Liver (tissue), 9 donors: ENCODE measurements around the gene DTD1. TPM values are rescaled to one million over a fixed set of nuclear protein-coding genes. Genes with fewer than 3 reads are reported as not detected.

ENCODE experiments used
- DNase-seq: peaks from one replicate; pipeline ENCODE4 v3.0.0-alpha.2; 2017; ENCODE audit warnings: low spot score
- H3K27ac ChIP-seq, 2 donors: one replicate each; pipeline ENCODE4 v1.7.0; 2013; ENCODE audit warnings: inconsistent platforms in 2 of 2, low read length in 2 of 2, control low read depth in 1 of 2, low read depth in 1 of 2, mild to moderate bottlenecking in 1 of 2
- H3K27me3 ChIP-seq, 4 donors: one replicate each; pipeline versions ENCODE4 v1.6.1 to v1.7.0; 2013; ENCODE audit warnings: low read length in 3 of 4, inconsistent platforms in 1 of 4, mild to moderate bottlenecking in 1 of 4, moderate library complexity in 1 of 4; ENCODE audit not compliant: control insufficient read depth in 4 of 4, insufficient read depth in 4 of 4
- H3K36me3 ChIP-seq, 4 donors: one replicate each; pipeline versions ENCODE4 v1.6.1 to v1.7.0; 2013; ENCODE audit warnings: low read length in 3 of 4, mild to moderate bottlenecking in 3 of 4, low read depth in 1 of 4, moderate library complexity in 1 of 4; ENCODE audit not compliant: control insufficient read depth in 4 of 4, insufficient read depth in 3 of 4
- H3K4me1 ChIP-seq, 4 donors: one replicate each; pipeline versions ENCODE4 v1.6.1 to v1.7.0; 2013; ENCODE audit warnings: low read length in 3 of 4, mild to moderate bottlenecking in 3 of 4, moderate library complexity in 1 of 4; ENCODE audit not compliant: control insufficient read depth in 4 of 4, insufficient read depth in 4 of 4
- H3K4me3 ChIP-seq, 3 donors: one replicate each; pipeline versions ENCODE4 v1.6.1 to v1.7.0; 2013; ENCODE audit warnings: low read length in 3 of 3, control low read depth in 1 of 3, low read depth in 1 of 3, mild to moderate bottlenecking in 1 of 3
- H3K9ac ChIP-seq, 2 donors: one replicate each; pipeline ENCODE4 v1.7.0; 2013; ENCODE audit warnings: low read length in 2 of 2, mild to moderate bottlenecking in 2 of 2, moderate library complexity in 2 of 2, control low read depth in 1 of 2, low read depth in 1 of 2
- H3K9me3 ChIP-seq, 4 donors: one replicate each; pipeline versions ENCODE4 v1.6.1 to v1.7.0; 2013; ENCODE audit warnings: low read length in 3 of 4; ENCODE audit not compliant: control insufficient read depth in 4 of 4
- FOXA2 ChIP-seq: IDR thresholded peaks from 2 replicates; pipeline ENCODE4 v1.6.1; 2016; ENCODE audit warnings: antibody characterized with exemption
- GABPA ChIP-seq, 2 donors: IDR thresholded peaks in 1 of 2; conservative IDR thresholded peaks in 1 of 2; 2 replicates each; pipeline ENCODE4 v1.6.1; 2016; ENCODE audit warnings: antibody characterized with exemption in 2 of 2, mild to moderate bottlenecking in 1 of 2, moderate library complexity in 1 of 2
- HNF4A ChIP-seq, 2 donors: conservative IDR thresholded peaks; 2 replicates each; pipeline ENCODE4 v1.6.1; 2016; ENCODE audit warnings: antibody characterized with exemption in 2 of 2, mild to moderate bottlenecking in 2 of 2
- HNF4G ChIP-seq: IDR thresholded peaks from 2 replicates; pipeline ENCODE4 v1.6.1; 2016; ENCODE audit warnings: antibody characterized with exemption
- JUND ChIP-seq, 2 donors: IDR thresholded peaks; 2 replicates each; pipeline ENCODE4 v1.6.1; 2016; ENCODE audit warnings: antibody characterized with exemption in 2 of 2
- NR2F2 ChIP-seq: IDR thresholded peaks from 2 replicates; pipeline ENCODE4 v1.6.1; 2016; ENCODE audit warnings: antibody characterized with exemption
- RAD21 ChIP-seq, 2 donors: IDR thresholded peaks; 2 replicates each; pipeline ENCODE4 v1.6.1; 2016; ENCODE audit warnings: antibody characterized with exemption in 2 of 2, mild to moderate bottlenecking in 2 of 2
- RXRA ChIP-seq, 2 donors: IDR thresholded peaks; 2 replicates each; pipeline ENCODE4 v1.6.1; 2017 to 2018; ENCODE audit warnings: antibody characterized with exemption in 2 of 2, mild to moderate bottlenecking in 1 of 2
- SP1 ChIP-seq: IDR thresholded peaks from 2 replicates; pipeline ENCODE4 v1.6.1; 2018; ENCODE audit warnings: antibody characterized with exemption, mild to moderate bottlenecking
- TAF1 ChIP-seq: conservative IDR thresholded peaks from 2 replicates; pipeline ENCODE4 v1.6.1; 2016; ENCODE audit warnings: antibody characterized with exemption, mild to moderate bottlenecking
- YY1 ChIP-seq: IDR thresholded peaks from 2 replicates; pipeline ENCODE4 v1.6.1; 2016; ENCODE audit warnings: antibody characterized with exemption, mild to moderate bottlenecking
- ZBTB33 ChIP-seq: IDR thresholded peaks from 2 replicates; pipeline ENCODE4 v1.6.1; 2016; ENCODE audit warnings: antibody characterized with exemption
- WGBS: extraction: QIAGEN DNeasy Blood & Tissue Kit; methylation state at CpG from one replicate; pipeline ENCODE4 v1.1.7; 2013; 5-methylcytosine and 5-hydroxymethylcytosine counted together
- polyA plus RNA-seq, 2 donors: library from polyadenylated mRNA; stranded (reverse) in 1 of 2; unstranded in 1 of 2; fragments of 200-250 nt in 1 of 2; fragments of >200 nt in 1 of 2; fragmentation: Nextera tagmentation in 1 of 2; extraction: Ambion mirVana in 1 of 2; gene quantifications; one replicate each; pipeline versions ENCODE4 v1.2.1 to v1.2.3, GENCODE V29; 2013 to 2015
- total RNA-seq, 2 donors: library from RNA; depleted of rRNA; stranded (reverse); fragments of >200 nt; gene quantifications; one replicate each; pipeline ENCODE4 v1.2.3, GENCODE V29; 2014
- TF ChIP-seq, protein P1 (sequence below): IDR thresholded peaks from 2 replicates; pipeline ENCODE4 v1.6.1; 2016; ENCODE audit warnings: antibody characterized with exemption, mild to moderate bottlenecking
- TF ChIP-seq, protein P2 (sequence below): IDR thresholded peaks from 2 replicates; pipeline ENCODE4 v1.6.1; 2016; ENCODE audit warnings: antibody characterized with exemption
- TF ChIP-seq, protein P3 (sequence below): fragments of 150-350 bp; IDR thresholded peaks from 2 replicates; pipeline ENCODE4 v1.5.1; 2017; ENCODE audit warnings: improper control_type of control experiment, low read depth, low read length; ENCODE audit not compliant: missing input control
- donor health status: healthy.
- donor health status: healthy.
- donor health status: healthy.
- donor health status: healthy.
- donor health status: healthy.

DTD1 gene
- total and polyA plus RNA-seq, 4 donors = 7.8 to 11.3 (median 10.1) TPM

- Histone ChIP-seq H3K36me3 (peaks cover 0 to 2% (median 0%) of the 10 kb centered on the region in 4 donors), H3K9me3 (no peaks in the 10 kb centered on the region), H3K4me1 (no peaks in the 10 kb centered on the region), H3K4me3 (no peak overlapping the region), H3K27ac (no peak overlapping the region), H3K27me3 (no peaks in the 10 kb centered on the region), H3K9ac (no peak overlapping the region)
- no peak for DNase-seq
- WGBS = 96% methylated on average over 7 of the region's 7 CpGs
- TF ChIP-seq FOXA2 (no peak), GABPA (IDR thresholded peaks at IDR 0.05 in 1 of 2, conservative IDR thresholded peaks at IDR 0.05 in 1 of 2) (no peak), ZBTB33 (no peak), HNF4A (conservative IDR thresholded peaks at IDR 0.05) (no peak), NR2F2 (no peak), TAF1 (no peak), RXRA (IDR thresholded peaks at IDR 0.05) (no peak), SP1 (no peak), YY1 (no peak), JUND (IDR thresholded peaks at IDR 0.05) (no peak), RAD21 (IDR thresholded peaks at IDR 0.05) (no peak)
- TF ChIP-seq, protein P1, sequence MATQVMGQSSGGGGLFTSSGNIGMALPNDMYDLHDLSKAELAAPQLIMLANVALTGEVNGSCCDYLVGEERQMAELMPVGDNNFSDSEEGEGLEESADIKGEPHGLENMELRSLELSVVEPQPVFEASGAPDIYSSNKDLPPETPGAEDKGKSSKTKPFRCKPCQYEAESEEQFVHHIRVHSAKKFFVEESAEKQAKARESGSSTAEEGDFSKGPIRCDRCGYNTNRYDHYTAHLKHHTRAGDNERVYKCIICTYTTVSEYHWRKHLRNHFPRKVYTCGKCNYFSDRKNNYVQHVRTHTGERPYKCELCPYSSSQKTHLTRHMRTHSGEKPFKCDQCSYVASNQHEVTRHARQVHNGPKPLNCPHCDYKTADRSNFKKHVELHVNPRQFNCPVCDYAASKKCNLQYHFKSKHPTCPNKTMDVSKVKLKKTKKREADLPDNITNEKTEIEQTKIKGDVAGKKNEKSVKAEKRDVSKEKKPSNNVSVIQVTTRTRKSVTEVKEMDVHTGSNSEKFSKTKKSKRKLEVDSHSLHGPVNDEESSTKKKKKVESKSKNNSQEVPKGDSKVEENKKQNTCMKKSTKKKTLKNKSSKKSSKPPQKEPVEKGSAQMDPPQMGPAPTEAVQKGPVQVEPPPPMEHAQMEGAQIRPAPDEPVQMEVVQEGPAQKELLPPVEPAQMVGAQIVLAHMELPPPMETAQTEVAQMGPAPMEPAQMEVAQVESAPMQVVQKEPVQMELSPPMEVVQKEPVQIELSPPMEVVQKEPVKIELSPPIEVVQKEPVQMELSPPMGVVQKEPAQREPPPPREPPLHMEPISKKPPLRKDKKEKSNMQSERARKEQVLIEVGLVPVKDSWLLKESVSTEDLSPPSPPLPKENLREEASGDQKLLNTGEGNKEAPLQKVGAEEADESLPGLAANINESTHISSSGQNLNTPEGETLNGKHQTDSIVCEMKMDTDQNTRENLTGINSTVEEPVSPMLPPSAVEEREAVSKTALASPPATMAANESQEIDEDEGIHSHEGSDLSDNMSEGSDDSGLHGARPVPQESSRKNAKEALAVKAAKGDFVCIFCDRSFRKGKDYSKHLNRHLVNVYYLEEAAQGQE = no peak
- TF ChIP-seq, protein P2, sequence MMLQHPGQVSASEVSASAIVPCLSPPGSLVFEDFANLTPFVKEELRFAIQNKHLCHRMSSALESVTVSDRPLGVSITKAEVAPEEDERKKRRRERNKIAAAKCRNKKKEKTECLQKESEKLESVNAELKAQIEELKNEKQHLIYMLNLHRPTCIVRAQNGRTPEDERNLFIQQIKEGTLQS = no peak
- TF ChIP-seq, protein P3, sequence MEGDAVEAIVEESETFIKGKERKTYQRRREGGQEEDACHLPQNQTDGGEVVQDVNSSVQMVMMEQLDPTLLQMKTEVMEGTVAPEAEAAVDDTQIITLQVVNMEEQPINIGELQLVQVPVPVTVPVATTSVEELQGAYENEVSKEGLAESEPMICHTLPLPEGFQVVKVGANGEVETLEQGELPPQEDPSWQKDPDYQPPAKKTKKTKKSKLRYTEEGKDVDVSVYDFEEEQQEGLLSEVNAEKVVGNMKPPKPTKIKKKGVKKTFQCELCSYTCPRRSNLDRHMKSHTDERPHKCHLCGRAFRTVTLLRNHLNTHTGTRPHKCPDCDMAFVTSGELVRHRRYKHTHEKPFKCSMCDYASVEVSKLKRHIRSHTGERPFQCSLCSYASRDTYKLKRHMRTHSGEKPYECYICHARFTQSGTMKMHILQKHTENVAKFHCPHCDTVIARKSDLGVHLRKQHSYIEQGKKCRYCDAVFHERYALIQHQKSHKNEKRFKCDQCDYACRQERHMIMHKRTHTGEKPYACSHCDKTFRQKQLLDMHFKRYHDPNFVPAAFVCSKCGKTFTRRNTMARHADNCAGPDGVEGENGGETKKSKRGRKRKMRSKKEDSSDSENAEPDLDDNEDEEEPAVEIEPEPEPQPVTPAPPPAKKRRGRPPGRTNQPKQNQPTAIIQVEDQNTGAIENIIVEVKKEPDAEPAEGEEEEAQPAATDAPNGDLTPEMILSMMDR = no peak
These were observed 161.7 kb downstream of the DTD1 start for GRCh38 chr20:18749528-18749927.

- Histone ChIP-seq H3K27me3 (no peaks in the 10 kb centered on the region), H3K4me1 (no peaks in the 10 kb centered on the region), H3K4me3 (no peak overlapping the region), H3K27ac (no peak overlapping the region), H3K9me3 (no peaks in the 10 kb centered on the region), H3K36me3 (no peaks in the 10 kb centered on the region), H3K9ac (no peak overlapping the region)
- DNase-seq = no peak
- 27% methylated on average over 1 of the region's 1 CpG for WGBS
- TF ChIP-seq GABPA (IDR thresholded peaks at IDR 0.05 in 1 of 2, conservative IDR thresholded peaks at IDR 0.05 in 1 of 2) (no peak), YY1 (no peak), SP1 (peak; percentile 25), RXRA (IDR thresholded peaks at IDR 0.05) (peak in 1 of 2 donors; percentile 44), HNF4A (conservative IDR thresholded peaks at IDR 0.05) (peak; percentile 37 to 52), HNF4G (no peak)
- TF ChIP-seq, protein P2 = no peak
These were observed 162.9 kb downstream of the DTD1 start for GRCh38 chr20:18750735-18751134.
